ENCODE results near the gene C14orf132. TPM values are rescaled to one million over a fixed set of nuclear protein-coding genes. Genes with fewer than 3 reads are reported as not detected.

Gene C14orf132
- total RNA-seq, 4 donors from 2014 or later = 28.3 to 78.3 (median 59.2) TPM

DNA sequence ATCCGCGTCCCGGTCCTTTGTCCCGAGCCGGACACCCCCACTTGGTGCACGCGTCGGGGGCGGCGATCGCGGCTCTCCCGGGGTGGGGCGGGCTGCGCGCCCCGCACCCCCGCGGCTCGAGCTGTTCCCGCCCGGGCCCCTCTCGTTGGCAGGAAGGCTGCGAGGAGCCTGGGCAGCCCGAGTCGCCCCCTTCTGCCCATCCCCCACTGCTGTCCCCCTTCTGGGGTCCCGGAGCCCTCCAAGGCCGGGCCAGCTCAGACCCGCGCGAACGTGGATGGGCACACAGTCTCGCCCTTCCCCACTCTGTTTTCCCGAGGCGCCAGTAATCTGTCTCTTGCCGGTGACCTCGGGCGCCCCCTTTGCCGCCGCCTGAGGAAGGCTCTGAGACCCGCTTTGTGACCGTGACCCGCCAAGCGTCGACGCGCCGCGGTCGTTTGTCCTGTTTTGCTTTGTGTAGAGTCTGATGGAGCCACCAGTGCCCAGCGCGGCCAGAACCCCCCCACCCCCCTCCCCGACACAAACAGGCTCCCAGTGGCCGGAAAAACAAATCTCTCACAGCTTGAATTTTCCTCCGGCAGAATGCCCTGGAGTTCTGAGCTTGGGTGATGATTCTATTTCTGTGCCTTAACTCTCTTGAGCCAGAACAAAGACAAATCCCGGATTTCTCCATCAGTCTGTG lies 610 bp downstream of the C14orf132 start:
- DNase-seq (ENCODE audit: extremely low spot score) = no peak

DNA sequence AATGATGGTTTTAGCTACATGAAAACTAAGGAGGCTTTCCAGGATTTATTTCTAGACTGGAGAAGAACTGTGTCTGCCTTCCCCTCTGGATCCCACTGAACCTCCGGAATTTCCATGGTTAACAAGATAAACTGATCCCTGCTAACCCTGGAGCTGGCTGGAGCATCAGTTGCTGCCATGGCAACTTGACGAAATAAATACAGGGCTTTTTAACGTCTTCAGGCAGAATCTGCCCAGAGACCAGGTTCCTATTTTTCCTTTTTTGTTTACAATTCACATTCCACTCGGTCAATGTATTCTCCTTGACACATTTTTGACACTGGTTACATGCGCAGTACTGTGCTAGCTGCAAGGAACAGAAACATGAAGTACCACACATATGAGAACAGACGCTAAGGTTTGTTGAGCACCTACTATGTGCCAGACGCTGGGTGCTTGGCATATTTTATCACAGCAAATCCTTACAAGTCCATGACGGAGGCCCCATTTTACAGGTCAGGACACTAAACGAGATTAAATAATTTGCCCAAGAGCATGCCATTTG lies 1.7 kb downstream of the C14orf132 start:
- Histone ChIP-seq H3K36me3 (no peaks in the 10 kb centered on the region), H3K9me3 (peaks cover 0 to 2% (median 0%) of the 10 kb centered on the region in 4 donors), H3K27ac (replicated peaks in 1 of 4) (peak overlapping the region; percentile 90 to 93 (median 90)), H3K27me3 (no peaks in the 10 kb centered on the region), H3K4me1 (peaks cover 9 to 68% (median 48%) of the 10 kb centered on the region in 4 donors), H3K4me3 (peak overlapping the region; percentile 70 to 90 (median 83))
- DNase-seq (ENCODE audit: extremely low spot score) = no peak
- intact Hi-C loops (cut with DNase I) = no loop called here
- no peak for TF ChIP-seq POLR2A (IDR thresholded peaks at IDR 0.05; ENCODE audit: low read depth)
- peak; percentile 76 for TF ChIP-seq EP300 (IDR thresholded peaks at IDR 0.05)
- TF ChIP-seq POLR2AphosphoS5 (IDR thresholded peaks at IDR 0.05) = peak; percentile 53 to 76
- WGBS = 45% methylated on average over 9 of the region's 9 CpGs

More for the DNA sequence above, 610 bp downstream of the C14orf132 start:
- Histone ChIP-seq H3K27ac (replicated peaks in 1 of 4) (peak overlapping the region; percentile 90 to 93 (median 90)), H3K4me1 (peaks cover 9 to 66% (median 48%) of the 10 kb centered on the region in 4 donors), H3K27me3 (no peaks in the 10 kb centered on the region), H3K36me3 (no peaks in the 10 kb centered on the region), H3K9me3 (no peaks in the 10 kb centered on the region), H3K4me3 (peak overlapping the region; percentile 70 to 90 (median 83))
- intact Hi-C loops (cut with DNase I) = no loop called here
- WGBS = 0% methylated on average over 17 of the region's 56 CpGs
- no peak for TF ChIP-seq EP300 (IDR thresholded peaks at IDR 0.05)
- TF ChIP-seq, protein P1, sequence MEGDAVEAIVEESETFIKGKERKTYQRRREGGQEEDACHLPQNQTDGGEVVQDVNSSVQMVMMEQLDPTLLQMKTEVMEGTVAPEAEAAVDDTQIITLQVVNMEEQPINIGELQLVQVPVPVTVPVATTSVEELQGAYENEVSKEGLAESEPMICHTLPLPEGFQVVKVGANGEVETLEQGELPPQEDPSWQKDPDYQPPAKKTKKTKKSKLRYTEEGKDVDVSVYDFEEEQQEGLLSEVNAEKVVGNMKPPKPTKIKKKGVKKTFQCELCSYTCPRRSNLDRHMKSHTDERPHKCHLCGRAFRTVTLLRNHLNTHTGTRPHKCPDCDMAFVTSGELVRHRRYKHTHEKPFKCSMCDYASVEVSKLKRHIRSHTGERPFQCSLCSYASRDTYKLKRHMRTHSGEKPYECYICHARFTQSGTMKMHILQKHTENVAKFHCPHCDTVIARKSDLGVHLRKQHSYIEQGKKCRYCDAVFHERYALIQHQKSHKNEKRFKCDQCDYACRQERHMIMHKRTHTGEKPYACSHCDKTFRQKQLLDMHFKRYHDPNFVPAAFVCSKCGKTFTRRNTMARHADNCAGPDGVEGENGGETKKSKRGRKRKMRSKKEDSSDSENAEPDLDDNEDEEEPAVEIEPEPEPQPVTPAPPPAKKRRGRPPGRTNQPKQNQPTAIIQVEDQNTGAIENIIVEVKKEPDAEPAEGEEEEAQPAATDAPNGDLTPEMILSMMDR (IDR thresholded peaks at IDR 0.05) = peak in 1 of 3 experiments; percentile 5

DNA sequence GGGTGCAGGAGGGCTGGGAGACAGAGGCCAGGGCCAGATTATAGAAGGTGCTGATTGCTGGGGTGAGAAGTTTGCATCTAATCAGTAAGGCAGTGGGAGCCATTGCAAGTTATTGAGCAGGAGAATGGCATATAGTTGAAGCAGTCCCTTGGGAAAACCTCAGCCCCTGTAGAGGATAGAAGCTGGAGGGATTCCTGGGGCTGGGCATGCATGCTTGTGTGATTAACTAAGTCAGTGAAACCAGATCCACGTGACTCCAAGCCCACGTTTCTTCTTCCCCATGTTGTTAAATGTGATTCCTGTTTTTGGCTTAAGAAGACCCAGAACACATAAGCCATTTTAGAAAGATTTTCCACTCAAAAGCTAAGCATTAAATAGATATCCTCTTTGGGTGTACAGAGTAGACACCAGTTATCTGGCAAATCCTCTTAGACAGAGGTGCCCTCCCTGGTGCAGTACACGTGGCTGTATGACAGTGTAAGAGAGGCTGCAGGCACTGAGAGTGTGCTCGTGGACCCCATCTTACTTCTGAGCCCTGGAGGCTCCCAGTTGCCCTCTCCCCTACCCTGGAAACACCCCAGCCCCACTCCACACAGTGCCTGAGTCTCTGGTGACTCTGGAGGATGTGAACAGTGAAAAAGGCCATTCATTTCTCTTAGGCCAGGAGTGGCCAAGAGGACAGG lies 3.2 kb downstream of the C14orf132 start:
- H3K9me3 ChIP-seq = peaks cover 0 to 3% (median 0%) of the 10 kb centered on the region in 4 donors
- intact Hi-C loops (cut with DNase I) = no loop called here

DNA sequence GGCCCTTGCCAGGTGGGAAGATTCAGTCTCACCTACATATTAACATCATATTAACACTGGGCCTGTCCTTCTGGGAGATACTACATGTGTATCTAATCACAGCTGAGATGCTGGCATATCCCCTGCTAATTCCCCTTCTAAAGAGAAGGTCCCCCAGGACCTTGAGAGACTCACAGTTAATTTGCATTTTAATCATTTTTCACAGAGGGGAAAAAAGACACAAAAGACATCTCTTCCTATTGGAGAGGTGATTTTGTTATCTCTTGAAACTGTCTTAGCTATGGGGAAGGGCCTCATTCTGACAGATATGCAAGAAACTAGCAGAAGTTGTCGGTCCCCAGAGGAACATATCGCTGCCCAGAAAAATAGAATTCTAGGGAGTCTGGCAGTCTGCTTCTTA lies 7.5 kb downstream of the C14orf132 start:
- DNase-seq (ENCODE audit: extremely low spot score) = no peak
- peaks cover 7 to 52% (median 33%) of the 10 kb centered on the region in 4 donors for H3K4me1 ChIP-seq
- H3K27ac ChIP-seq (replicated peaks in 1 of 4) = no peak overlapping the region
- 90% methylated on average over 2 of the region's 2 CpGs for WGBS
- H3K36me3 ChIP-seq = no peaks in the 10 kb centered on the region
- intact Hi-C loops (cut with DNase I) = no loop called here
- H3K4me3 ChIP-seq = no peak overlapping the region
- TF ChIP-seq POLR2AphosphoS5 (IDR thresholded peaks at IDR 0.05) (no peak), EP300 (IDR thresholded peaks at IDR 0.05) (no peak), POLR2A (IDR thresholded peaks at IDR 0.05; ENCODE audit: low read depth) (no peak)
- TF ChIP-seq, protein P1 (IDR thresholded peaks at IDR 0.05) = no peak
- peaks cover 0 to 3% (median 0%) of the 10 kb centered on the region in 4 donors for H3K9me3 ChIP-seq
- no peaks in the 10 kb centered on the region for H3K27me3 ChIP-seq

More for the DNA sequence above, 3.2 kb downstream of the C14orf132 start:
- peak overlapping the region in 1 of 4 donors; percentile 90 for H3K27ac ChIP-seq (replicated peaks in 1 of 4)
- no peaks in the 10 kb centered on the region for H3K27me3 ChIP-seq
- no peak for TF ChIP-seq EP300 (IDR thresholded peaks at IDR 0.05)
- TF ChIP-seq POLR2AphosphoS5 (IDR thresholded peaks at IDR 0.05) = no peak
- 29% methylated on average over 4 of the region's 4 CpGs for WGBS
- peaks cover 9 to 73% (median 48%) of the 10 kb centered on the region in 4 donors for H3K4me1 ChIP-seq
- H3K4me3 ChIP-seq = no peak overlapping the region
- no peak for DNase-seq (ENCODE audit: extremely low spot score)
- H3K36me3 ChIP-seq = no peaks in the 10 kb centered on the region

DNA sequence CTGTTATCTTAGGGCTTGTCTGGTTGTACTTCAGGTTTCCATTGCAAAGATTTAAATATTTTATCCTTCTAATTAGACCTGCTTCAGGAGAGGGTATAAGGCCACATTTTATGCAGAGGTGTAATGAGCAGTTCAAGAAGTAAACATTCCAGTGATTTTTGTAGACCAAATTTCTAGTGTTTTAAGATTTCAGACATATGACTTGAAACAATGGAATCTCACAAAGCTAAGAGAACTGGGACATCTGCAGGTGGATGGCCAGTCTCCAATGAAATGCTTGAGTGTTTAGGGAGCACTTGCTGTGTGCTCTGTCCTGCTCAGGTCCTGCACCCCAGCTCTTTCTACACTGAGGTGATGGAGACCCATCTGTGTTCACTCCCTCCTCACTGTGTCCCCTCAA lies 7.9 kb downstream of the C14orf132 start:
- Histone ChIP-seq H3K9me3 (peaks cover 0 to 3% (median 0%) of the 10 kb centered on the region in 4 donors), H3K27ac (replicated peaks in 1 of 4) (no peak overlapping the region)
- intact Hi-C loops (cut with DNase I) = no loop called here

More for the DNA sequence above, 7.9 kb downstream of the C14orf132 start:
- no peak for DNase-seq (ENCODE audit: extremely low spot score)
- Histone ChIP-seq H3K4me3 (no peak overlapping the region), H3K27me3 (no peaks in the 10 kb centered on the region), H3K4me1 (peaks cover 7 to 47% (median 33%) of the 10 kb centered on the region in 4 donors), H3K36me3 (peaks cover 0 to 2% (median 0%) of the 10 kb centered on the region in 4 donors)
- no peak for TF ChIP-seq POLR2AphosphoS5 (IDR thresholded peaks at IDR 0.05)
- TF ChIP-seq EP300 (IDR thresholded peaks at IDR 0.05) = no peak
- no peak for TF ChIP-seq POLR2A (IDR thresholded peaks at IDR 0.05; ENCODE audit: low read depth)
- TF ChIP-seq, protein P1 (IDR thresholded peaks at IDR 0.05) = no peak

Data from esophagus muscularis mucosa (tissue), 4 donors.